Activated B cell treated with CpG ODN at 0.5 μM for 24 hours (primary cell): ENCODE measurements around the gene MKRN3. TPM values are rescaled to one million over a fixed set of nuclear protein-coding genes. Genes with fewer than 3 reads are reported as not detected.
"Not testable (repeated sequence)": the region's sequence is repeated elsewhere in the genome, so short reads cannot be mapped to it uniquely, and the experiment has no call there.

Experiments used
- ATAC-seq: fragments of 200-7000 bp; cut with Tn5 transposase; one replicate; pipeline ENCODE4 v1.10.0; 2021; ENCODE audit warnings: low read depth, mild to moderate bottlenecking, moderate library complexity
- CTCF ChIA-PET: fragments of 350-600 bp; sonication (Branson Sonifier 250); formaldehyde crosslinking; loops from one replicate; lab custom pipeline; 2021; ENCODE audit warnings: antibody characterized with exemption; lab: Charles Lee
- POLR2A ChIA-PET: fragments of 350-600 bp; sonication (Branson Sonifier 250); formaldehyde crosslinking; loops from one replicate; lab custom pipeline; 2021; ENCODE audit warnings: antibody characterized with exemption; lab: Charles Lee
- DNase-seq: peaks from one replicate; pipeline ENCODE4 v3.0.0; 2022
- H3K27ac Mint-ChIP-seq: one replicate; pipeline ENCODE4 v1.8.0; 2020; ENCODE audit warnings: mixed read lengths
- H3K27me3 Mint-ChIP-seq: one replicate; pipeline ENCODE4 v1.8.0; 2021; ENCODE audit warnings: mixed read lengths
- H3K36me3 Mint-ChIP-seq: one replicate; pipeline ENCODE4 v1.8.0; 2021; ENCODE audit warnings: low read depth, mixed read lengths
- H3K4me1 Mint-ChIP-seq: one replicate; pipeline ENCODE4 v1.8.0; 2021; ENCODE audit warnings: mixed read lengths
- H3K4me3 Mint-ChIP-seq: one replicate; pipeline ENCODE4 v1.8.0; 2020; ENCODE audit warnings: mild to moderate bottlenecking, mixed read lengths
- H3K9me3 Mint-ChIP-seq: one replicate; pipeline ENCODE4 v1.8.0; 2020; ENCODE audit warnings: mixed read lengths
- intact Hi-C: fragments of 100-400 bp; cut with micrococcal nuclease; formaldehyde crosslinking; loops from one replicate; pipeline ENCODE4 v1.15.1; 2024
- total RNA-seq: library from RNA; stranded (reverse); gene quantifications from 2 replicates; pipeline ENCODE4 v1.2.3, GENCODE V29; 2022
- TF ChIP-seq, protein P1 (sequence below): fragments of 200-600 bp; IDR thresholded peaks from one replicate; pipeline ENCODE4 v1.8.0; 2022; ENCODE audit warnings: antibody characterized with exemption, mild to moderate bottlenecking

MKRN3 gene
- total RNA-seq, 1 donor from 2014 or later, result 0.55 TPM

DNA sequence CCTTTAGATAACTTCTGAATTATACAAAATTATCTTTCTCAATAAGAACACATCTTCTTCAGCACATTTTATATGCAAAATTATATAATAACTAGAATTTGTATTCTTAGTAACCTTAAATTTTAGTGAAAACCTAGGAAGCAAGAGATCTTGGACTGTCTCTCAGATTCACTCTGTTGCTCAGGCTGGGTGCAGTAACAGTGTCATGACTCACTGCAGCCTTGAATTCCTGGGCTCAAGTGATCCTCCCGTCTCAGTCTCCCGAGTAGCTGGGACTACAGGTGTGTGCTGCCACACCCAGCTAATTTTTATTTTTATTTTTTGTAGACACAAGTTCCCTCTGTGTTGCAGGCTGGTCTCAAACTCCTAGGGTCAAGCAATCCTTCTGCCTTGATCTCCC, 29.9 kb downstream of the MKRN3 start:
- H3K4me1 Mint-ChIP-seq, result no peaks in the 10 kb centered on the region
- POLR2A ChIA-PET, result no interaction called here
- no peak overlapping the region for H3K4me3 Mint-ChIP-seq
- ATAC-seq (no peak), DNase-seq (no peak)
- H3K9me3 Mint-ChIP-seq, result no peaks in the 10 kb centered on the region
- H3K36me3 Mint-ChIP-seq, result no peaks in the 10 kb centered on the region
- intact Hi-C loops, result no loop called here
- TF ChIP-seq, protein P1, sequence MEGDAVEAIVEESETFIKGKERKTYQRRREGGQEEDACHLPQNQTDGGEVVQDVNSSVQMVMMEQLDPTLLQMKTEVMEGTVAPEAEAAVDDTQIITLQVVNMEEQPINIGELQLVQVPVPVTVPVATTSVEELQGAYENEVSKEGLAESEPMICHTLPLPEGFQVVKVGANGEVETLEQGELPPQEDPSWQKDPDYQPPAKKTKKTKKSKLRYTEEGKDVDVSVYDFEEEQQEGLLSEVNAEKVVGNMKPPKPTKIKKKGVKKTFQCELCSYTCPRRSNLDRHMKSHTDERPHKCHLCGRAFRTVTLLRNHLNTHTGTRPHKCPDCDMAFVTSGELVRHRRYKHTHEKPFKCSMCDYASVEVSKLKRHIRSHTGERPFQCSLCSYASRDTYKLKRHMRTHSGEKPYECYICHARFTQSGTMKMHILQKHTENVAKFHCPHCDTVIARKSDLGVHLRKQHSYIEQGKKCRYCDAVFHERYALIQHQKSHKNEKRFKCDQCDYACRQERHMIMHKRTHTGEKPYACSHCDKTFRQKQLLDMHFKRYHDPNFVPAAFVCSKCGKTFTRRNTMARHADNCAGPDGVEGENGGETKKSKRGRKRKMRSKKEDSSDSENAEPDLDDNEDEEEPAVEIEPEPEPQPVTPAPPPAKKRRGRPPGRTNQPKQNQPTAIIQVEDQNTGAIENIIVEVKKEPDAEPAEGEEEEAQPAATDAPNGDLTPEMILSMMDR, result no peak
- H3K27me3 Mint-ChIP-seq, result no peaks in the 10 kb centered on the region
- no peak overlapping the region for H3K27ac Mint-ChIP-seq
- CTCF ChIA-PET, result no interaction called here

GRCh38 chr15:23596736-23597135, 31.3 kb downstream of the MKRN3 start:
- Mint-ChIP-seq H3K4me1 (no peaks in the 10 kb centered on the region), H3K9me3 (no peaks in the 10 kb centered on the region), H3K4me3 (no peak overlapping the region), H3K36me3 (no peaks in the 10 kb centered on the region), H3K27me3 (no peaks in the 10 kb centered on the region), H3K27ac (no peak overlapping the region)
- ATAC-seq (no peak), DNase-seq (no peak)
- ChIA-PET POLR2A (no interaction called here), CTCF (no interaction called here)
- TF ChIP-seq, protein P1, result no peak
- intact Hi-C loops, result no loop called here

- H3K27me3 Mint-ChIP-seq, H3K9me3 Mint-ChIP-seq, DNase-seq, CTCF ChIA-PET, H3K36me3 Mint-ChIP-seq, H3K4me1 Mint-ChIP-seq, ATAC-seq, POLR2A ChIA-PET, H3K4me3 Mint-ChIP-seq, intact Hi-C loops, H3K27ac Mint-ChIP-seq: not testable (repeated sequence)
Observed at GRCh38 chr15:23597278-23597677, 31.8 kb downstream of the MKRN3 start.

DNA sequence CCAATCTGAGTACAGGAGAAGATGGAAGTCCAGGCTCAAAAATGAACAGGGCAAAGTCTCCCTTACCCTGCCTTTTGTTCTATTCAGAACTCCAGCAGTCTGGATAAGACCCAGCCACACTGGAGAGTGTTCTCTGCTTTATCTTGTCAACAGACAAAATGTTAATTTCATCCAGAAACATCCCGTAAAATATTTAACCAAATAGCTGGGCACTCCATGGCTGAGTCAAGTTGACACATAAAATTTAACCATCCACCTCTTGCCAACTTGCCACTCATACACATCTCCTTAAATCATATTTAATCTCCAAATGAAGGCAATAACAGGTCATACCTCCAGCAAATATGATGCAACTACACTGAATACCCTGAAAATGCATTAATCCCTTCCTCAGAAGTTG, 33.6 kb downstream of the MKRN3 start:
- intact Hi-C loops, result no loop called here
- H3K4me3 Mint-ChIP-seq, result no peak overlapping the region
- ChIA-PET POLR2A (no interaction called here), CTCF (no interaction called here)
- H3K27me3 Mint-ChIP-seq, result no peaks in the 10 kb centered on the region
- ATAC-seq (no peak), DNase-seq (no peak)
- TF ChIP-seq, protein P1, result no peak
- peaks cover 3% of the 10 kb centered on the region for H3K9me3 Mint-ChIP-seq
- H3K4me1 Mint-ChIP-seq, result no peaks in the 10 kb centered on the region
- no peaks in the 10 kb centered on the region for H3K36me3 Mint-ChIP-seq
- H3K27ac Mint-ChIP-seq, result no peak overlapping the region

- no peak overlapping the region for H3K4me3 Mint-ChIP-seq
- TF ChIP-seq, protein P1, result no peak
- H3K4me1 Mint-ChIP-seq, result no peaks in the 10 kb centered on the region
- DNase-seq (no peak), ATAC-seq (no peak)
- H3K27me3 Mint-ChIP-seq, result no peaks in the 10 kb centered on the region
- intact Hi-C loops, result no loop called here
- peaks cover 3% of the 10 kb centered on the region for H3K9me3 Mint-ChIP-seq
- ChIA-PET POLR2A (no interaction called here), CTCF (no interaction called here)
- H3K36me3 Mint-ChIP-seq, result no peaks in the 10 kb centered on the region
- H3K27ac Mint-ChIP-seq, result no peak overlapping the region
Observed at GRCh38 chr15:23602124-23602523, 36.6 kb downstream of the MKRN3 start.

DNA sequence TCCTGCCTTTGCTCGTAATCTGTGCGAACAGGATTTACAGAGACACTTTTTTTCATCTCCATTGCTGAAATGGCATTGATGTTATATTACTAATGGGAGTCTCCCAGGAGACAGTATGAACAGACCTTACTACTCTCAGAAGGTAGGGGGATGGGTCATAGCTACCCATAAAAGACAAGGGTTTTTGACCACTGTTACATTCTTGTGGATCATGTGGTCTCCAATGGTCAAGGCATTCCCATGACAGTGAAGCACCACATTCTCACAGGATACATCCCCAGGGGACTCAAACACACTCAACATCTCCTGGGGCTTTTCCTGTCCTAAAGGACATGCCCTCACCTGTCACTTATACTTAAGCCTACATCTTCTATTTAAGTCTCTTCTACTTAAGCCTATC, 40.8 kb downstream of the MKRN3 start:
- ATAC-seq (no peak), DNase-seq (no peak)
- Mint-ChIP-seq H3K36me3 (no peaks in the 10 kb centered on the region), H3K4me3 (no peak overlapping the region), H3K27me3 (no peaks in the 10 kb centered on the region), H3K4me1 (no peaks in the 10 kb centered on the region), H3K27ac (no peak overlapping the region), H3K9me3 (peaks cover 3% of the 10 kb centered on the region)
- CTCF ChIA-PET, result no interaction called here
- TF ChIP-seq, protein P1, result no peak
- intact Hi-C loops, result no loop called here
- POLR2A ChIA-PET, result no interaction called here
